Germinal center (tissue), 1 donor: ENCODE measurements around the gene HES7.
"Not testable (repeated sequence)": the region's sequence is repeated elsewhere in the genome, so short reads cannot be mapped to it uniquely, and the experiment has no call there.

Experiments
- DNase-seq: peaks from one replicate; pipeline ENCODE4 v3.0.0; 2012; ENCODE audit warnings: mixed read lengths, low spot score

HES7 gene

DNA sequence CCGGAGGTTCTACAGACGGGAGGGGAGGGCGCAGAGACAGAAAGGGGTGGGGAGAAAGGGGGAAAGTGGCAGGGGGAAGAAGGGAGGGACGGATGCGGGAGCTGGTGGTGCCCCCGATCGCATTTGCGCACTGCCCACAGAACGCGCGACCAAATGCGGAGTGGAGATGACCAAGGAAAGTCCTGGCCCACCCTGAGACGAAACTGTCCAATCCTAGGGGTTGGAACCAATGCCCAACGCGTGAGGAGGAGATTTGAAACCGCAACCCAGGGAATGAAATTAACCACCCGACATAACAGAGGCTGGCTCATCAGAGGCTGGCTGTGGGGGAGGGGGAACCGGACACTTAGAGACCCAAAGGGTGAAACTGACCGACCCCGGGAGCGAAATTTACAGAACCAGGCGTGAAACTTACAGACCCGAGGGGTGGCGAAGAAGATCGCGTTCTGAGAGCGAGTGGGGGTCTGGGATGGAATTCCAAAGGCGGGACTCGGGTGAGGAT, 1.4 kb downstream of the HES7 start:
- no peak for DNase-seq

DNA sequence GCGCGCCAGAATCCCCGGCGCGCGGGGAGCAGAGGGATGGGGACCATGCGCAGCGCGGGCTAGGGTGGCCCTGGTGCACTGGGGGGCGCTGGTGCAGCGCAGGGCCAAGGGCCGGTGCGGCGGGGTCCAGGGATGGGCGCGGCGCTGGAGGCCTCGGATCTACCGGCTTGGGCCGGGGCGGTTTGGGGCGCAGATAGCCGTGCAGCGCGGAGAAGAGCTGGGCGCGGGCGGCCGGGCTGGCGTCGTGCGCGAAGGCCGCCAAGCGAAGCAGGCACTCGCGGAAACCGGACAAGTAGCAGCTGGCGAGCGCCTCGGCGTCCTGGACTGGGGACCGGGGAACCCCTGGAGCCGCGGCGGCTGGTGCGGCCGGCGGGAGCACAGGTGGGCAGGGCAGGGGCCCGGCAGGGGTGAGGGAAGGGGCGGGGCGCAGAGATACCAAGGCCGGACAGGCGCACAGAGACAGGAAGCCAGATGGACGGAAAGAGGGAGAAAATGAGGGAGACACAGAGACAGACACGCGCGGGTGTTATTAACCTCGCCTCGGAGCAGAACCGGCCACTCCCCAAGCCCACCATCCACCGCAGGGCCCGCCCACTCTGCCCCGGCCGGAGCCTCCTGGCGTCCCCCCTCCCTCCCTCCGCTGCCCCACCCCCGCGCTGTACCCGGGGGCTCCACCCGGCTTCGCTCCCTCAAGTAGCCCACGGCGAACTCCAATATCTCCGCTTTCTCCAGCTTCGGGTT, 2.1 kb downstream of the HES7 start:
- DNase-seq = no peak

DNA sequence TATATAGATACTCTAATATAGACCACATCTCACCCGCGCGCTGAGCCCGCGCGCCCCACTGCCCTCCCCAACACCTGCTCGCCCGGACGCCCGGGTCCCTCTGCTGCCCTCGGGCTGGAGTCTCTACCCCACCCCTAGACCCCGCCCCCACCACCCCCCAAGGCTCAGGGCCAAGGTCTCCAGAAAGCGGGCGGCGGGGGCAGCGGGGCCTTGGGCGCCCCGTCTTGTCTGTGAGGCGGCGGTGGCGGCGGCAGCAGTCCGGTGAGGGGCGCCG, 2.6 kb downstream of the HES7 start:
- DNase-seq = no peak

DNA sequence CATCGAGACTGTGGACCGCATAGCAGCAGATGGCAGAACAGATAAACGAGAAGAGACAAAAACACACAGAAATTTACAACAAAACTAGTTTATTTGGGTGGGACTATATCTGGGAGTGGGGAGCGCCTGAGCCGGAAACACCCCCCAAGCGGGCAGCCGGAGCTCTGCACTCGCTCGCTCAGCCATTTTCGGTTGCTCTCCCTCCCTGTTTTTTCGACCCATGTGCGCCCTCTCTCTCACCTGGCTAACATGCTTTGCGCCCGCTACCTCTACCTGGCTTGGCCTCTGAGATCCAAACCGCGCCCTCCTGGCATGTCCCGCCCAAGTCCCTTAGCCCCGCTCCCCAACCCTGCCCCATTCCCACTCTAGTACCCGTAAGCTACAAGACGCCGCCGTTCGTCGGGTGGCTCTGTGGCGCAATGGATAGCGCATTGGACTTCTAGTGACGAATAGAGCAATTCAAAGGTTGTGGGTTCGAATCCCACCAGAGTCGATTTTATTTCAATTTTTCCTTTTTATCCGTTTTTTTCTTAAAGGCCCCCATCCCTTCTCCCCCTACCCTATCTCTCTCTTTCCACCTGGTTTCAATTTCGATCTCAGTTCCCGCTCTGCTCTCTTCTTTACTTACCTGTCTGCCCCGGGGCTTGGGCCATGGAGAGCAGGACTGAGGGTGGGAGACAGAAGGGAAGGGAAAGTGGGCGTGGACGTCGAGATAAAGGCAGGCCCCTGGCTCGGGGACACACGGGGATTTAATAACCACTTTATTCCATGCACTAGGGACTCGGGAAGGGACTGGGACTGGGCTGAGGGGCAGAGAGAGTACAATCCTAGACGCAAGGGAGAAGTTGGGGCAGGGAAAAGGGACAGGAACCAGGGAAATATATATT, 3.1 kb downstream of the HES7 start:
- no peak for DNase-seq

DNA sequence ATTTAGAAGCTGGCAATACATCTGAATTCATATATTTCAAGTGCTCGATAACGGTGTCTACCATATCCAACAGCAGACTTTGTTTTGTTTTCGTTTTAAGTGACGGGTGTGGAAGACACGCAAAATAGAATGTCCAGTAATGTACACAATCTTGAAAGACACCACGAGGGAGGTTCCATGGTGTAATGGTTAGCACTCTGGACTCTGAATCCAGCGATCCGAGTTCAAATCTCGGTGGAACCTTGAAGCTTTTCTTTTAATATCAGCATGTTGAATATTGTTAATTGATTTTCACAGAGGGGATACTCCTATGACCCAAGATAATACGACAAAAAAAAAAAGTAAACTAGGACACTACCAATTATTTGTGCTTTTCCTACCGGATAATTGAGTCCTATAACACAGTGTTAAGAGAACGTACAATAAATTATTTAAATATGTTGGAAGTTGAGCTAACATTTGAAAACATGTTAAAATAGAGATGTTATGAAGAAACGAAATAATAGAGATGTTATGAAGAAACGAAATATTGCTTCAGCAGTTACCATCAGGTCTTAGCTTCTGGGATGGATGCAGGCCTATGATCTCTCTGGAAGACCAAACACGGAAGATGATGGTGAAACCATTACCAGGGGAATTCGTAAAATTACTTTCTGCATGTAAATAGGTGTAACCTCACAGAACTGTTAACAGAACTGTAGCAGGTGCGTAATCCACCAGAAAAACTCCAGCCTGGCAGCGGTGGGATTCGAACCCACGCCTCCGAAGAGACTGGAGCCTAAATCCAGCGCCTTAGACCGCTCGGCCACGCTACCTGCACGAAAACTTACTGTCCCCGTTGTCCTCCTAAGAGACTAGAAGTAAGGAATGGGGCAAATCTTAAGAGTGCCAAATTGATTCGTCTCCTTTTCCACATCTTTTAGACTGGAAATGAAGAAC, 4.1 kb downstream of the HES7 start:
- DNase-seq = no peak

DNA sequence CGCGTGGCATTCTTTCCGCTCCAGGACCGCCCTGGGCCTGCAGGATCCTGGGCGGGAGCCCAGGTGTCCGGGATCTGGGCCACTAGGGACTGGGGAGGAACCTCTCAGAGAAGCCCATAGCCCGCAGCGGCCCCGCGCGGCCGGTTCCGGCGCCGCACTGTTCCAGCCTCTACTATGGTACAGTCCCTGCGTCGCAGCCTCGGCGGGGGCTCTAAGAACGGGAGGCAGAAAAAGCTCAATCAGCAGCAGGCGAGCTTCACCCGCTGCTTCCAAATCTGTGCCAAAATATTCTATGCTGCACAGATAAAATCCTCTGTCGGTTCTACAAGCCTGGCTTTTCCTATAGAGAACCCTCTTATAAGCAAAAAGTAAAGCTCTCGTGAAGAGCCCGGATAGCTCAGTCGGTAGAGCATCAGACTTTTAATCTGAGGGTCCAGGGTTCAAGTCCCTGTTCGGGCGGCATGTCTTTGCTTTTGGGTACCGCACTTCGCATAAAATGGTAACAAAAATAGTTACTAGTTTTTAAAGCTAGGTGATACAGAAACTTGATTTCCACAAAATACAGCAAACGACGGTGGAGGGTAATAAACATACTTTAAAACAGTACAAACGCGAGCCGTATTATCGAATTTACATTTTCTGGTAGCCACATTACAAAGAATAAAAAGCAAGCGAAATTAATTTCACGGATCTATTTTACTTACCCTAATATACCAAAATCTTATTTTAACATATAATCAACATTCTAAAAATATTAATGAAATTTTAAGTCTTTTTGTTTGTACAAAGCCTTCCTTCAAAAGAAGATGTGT, 4.9 kb downstream of the HES7 start:
- DNase-seq = peak; percentile 82

DNA sequence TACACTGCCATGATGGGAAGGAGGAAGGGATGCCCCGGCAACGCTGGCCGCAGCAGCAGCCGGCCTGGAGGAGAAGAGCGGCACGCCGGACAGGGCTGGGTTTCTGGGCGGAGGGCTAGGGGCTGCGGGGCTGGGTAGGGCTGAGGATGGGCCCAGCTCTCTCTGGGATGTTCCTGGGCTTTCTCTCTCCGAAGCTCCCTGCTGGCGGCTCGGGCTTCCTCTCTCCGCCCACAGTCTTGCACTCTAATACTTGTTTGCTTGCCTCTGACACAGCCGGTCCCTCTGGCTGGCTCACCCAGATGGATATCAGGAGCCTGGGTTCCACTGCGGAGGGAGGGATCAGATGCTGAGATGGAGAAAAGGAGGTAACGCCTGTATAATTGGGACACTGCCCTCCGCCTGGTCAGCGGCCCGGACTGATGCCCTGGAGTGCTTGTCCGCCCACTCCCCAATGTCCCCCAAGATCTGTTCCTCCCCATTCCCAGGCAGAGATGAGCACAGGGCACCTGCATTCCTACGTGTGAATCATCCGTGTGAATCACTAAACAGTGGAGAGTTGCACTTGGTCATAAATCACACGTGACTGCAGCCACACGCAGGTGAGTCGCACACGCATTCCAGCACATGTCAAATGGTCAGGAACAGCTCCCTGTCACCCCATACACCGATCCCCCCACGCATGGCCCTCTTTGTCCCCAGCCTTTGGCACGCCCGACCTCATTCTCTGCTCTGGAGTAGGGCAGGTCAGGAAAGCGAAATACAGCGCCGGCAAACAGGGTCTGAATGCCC, 5.7 kb downstream of the HES7 start, which contains the start of gene ALOXE3:
Gene ALOXE3, minus strand, starts transcription at position 535 of the 789 bp plus-strand sequence. Its CDS starts 524 bp downstream, at position 11.
- DNase-seq = no peak

DNA sequence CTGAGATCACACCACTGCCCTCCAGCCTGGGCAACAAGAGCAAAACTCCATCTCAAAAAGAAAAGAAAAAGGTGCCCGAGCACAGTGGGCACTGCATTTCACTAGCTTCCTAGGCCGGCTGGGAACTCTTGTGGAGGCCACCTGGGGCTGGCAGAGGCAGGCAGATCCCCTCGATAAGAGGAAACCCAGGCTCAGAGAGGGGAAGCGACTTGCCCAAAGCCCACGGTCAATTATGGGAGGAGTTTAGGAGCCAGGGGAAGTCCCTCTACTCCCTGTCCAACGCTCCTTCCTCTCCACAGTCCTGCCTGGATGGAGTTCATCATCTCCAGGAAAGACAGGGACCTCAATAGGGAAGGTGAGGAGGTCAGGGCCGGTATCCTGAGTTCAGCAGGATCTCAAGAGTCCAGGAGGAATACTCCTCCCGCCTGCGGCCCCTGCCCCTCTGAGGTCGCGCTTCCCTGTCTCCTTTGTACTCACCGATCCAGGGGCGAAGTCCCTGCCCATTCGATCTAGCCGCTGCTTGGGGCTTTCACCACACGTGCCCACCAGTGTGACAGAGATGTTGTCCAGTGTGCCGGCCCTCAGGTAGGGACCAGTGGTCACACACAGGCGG, 6.4 kb downstream of the HES7 start:
- no peak for DNase-seq

DNA sequence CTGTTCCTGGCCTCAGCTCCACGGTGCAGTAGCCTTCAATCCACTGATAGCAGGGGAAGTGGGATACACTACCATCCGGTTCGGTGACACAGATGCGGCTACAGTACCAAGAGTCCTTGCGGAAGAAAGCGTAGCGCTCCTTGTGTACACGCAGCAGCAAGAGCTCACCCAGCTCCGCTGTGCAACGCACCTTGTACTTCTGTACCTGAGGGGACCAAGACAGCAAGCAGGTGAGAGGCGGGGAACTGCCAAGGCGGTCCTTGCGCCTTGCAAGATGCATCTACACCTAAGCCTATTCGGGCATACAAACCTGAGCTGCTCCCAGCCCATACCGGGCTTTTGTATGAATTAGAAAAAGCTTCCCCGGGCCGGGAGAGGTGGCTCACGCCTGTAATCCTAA, 7.1 kb downstream of the HES7 start:
- no peak for DNase-seq

DNA sequence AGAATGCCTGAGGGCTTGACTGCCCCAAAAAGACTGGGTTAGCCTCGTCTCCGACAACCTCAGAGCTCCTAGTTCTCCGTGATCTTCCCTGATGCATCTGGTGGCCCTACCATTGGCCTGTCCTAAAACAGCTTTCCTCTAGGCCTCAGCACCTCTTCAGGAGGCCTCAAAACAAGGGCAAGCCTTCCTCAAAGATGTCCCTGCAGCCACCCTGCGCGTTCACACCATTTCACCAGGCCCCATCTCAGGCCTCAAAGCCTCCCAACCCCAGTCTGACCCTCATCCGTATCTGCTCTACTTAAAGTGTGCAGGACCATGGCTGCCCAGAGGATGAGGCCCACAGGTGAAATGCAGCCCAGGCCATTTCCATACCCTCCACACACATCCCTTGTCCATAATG, 13.0 kb downstream of the HES7 start:
- no peak for DNase-seq

DNA sequence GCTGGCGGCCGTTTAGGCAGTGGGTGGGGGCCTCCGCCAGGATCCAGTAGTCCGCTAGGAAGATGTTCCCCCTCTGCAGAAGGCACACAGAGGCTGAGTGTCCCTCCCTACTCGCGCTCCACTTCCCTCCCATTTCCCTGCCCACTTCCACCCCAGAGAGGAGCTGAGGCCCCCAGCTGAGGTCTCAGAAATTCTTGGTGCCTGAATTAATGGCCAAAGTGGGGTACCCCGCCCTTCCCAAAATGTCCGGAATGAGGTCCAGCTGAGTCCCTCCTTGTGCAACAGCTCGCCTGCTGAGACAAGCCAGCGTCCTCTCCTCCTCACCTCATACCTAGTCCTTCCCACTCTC, 13.5 kb downstream of the HES7 start:
- no peak for DNase-seq

DNA sequence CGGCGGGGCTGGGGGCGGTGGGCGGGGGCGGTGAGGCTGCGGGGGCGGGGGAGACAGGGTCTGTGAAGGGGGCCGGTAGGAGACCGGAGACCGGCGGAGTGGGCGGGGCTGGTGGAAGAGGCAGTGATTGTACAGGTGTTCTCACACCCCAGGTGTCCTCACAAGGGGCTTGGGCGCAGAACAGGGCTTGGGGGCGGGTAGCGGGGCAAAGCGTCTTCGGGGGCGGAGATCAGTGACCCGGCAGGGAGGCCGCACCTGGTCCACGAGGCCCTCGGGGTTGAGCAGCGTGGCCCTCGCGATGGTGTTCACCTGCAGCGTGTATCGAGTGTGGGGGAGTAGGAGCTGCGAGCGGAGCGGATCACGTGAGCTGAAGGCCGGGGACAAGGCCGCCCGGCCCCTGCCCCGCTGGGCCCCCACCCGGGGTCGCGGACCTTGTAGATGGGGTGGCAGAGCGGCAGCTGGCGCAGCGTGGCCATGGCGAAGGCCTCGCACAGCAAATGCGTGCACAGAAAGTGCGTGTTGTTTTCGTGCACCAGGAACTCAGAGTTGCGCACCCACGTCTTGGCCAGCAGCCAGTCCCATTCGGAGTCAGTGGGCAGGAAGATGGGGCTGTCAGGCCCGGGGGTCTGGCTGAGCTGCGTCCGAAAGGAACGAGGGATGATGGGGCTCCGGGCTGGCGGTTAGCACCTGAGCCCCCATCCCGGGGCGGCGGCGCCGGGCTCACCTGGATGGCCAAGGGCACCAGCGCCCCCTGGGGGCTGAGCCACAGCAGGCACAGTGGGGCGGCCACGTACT, 14.0 kb downstream of the HES7 start:
- DNase-seq = peak; percentile 84

DNA sequence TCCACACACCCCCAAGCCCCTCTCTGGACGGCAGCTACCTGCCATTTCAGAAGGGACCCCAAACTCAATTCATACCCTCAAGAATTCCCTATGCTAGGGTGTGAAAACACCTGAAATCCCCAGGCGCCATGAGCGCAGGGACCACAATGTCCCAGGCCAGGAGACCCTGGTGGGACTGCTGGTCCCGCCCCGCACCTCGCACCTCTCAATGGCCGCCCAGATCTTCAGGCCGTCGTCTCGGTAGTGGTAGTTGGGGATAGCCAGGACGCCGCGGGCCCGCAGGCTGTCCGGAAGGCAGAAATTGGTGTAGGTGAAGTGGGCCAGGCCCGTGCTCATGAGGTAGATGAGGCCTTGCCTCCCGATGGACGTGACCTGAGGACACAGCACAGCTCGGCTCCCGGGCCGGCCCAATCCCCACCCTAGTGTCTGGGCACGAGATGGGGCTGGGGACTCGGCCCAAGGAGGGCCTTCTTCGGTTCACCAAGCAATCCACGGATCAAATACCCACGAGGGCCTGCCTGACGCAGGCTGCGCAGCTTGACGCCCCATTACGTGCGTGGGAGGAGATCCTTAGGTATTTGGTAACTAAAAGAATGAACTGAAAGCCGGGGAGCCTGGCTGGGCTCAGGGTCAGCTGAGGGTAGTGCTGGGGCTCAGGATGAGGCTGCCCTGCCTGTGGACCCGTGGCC, 14.8 kb downstream of the HES7 start:
- no peak for DNase-seq

DNA sequence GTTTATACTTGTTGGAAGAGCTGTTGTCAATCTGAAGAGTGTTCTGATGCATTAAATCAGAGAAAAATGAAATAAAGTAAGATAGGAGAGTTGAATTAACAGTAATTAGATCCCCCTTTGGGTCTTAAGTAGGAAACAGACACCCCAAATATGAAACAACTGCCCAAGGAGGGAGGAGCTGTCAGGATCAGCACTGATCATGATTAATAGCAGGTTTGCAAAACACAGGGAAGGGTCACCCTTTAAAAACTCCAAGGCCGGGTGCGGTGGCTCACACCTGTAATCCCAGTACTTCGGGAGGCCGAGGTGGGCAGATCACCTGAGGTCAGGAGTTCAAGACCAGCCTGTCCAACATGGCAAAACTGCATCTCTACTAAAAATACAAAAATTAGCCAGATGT, 16.9 kb downstream of the HES7 start:
- DNase-seq = not testable (repeated sequence)

DNA sequence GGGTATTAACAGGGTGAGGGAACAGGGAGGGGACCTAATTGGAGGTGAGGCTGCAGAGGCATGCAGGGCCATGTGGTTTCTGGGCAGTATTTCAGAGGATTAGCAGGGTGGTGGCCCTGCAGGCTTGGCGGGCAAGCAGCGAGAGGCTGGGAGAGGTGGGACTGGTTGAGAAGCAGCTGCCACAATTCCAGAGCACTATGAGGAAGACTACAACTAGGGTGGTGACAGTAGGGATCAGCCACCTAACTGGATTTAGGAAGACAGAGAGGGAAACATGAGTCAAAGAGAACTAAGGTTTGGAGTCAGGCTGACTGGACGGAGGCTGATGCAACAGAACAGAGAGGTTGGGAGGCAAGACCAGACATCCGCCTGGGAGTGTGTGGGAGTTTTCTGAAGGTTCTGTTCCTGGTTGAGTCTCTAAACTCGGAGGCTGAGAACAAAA, 17.9 kb downstream of the HES7 start:
- DNase-seq = no peak

DNA sequence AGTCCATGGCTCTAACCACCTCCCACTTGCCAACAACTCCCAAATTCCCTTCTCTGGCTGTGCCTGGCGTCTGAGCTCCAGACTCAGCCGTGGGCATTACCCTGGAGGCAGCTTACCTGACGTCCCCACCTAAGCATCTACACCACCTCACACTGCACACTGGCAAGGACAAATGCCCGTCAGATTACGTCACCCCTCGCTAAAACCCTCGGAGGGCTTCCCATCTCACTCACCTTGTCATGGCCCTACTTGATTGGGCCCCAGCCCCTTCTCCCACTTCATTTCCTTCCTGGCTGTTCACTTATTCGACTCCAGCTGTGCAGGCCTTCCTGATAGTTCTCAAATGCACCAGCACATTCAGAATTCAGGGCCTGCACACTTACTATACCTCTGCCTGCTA, 19.0 kb downstream of the HES7 start:
- DNase-seq = no peak

DNA sequence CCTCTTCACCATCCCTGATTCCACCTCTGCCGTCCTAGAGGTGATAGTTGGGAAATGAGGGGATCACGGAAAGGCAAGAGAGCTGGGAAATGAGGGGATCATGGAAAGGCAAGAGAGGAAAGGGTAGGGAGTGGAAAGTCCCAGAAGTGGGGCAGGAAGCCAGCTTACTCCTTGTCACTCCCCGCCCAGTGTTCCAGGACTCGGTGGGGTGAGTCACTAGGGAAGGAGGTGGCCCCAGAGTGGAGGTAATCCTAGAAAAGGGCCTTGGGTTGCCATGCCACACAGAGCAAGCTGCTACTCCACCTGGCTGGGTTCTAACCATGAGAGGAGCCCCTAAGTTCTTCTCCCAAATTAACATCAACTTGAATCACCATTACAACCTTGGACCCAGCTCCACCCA, 20.4 kb downstream of the HES7 start:
- no peak for DNase-seq

DNA sequence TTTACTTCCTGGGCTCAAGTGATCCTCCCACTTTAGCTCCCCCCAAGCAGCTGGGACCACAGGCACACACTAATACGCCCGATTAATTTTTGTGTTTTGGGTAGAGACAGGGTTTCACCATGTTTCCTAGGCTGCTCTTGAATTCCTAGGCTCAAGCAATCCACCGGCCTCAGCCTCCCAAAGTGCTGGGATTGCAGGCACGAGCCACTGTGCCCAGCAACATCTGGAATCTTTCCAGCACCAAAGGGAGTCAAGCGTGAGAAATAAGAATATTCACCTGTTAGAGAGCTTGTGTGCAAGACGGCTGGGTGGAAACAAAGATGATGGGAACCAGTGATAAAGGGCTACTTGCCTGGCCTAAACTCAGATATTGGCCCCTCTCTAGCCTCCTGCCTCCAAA, 22.2 kb downstream of the HES7 start:
- no peak for DNase-seq

DNA sequence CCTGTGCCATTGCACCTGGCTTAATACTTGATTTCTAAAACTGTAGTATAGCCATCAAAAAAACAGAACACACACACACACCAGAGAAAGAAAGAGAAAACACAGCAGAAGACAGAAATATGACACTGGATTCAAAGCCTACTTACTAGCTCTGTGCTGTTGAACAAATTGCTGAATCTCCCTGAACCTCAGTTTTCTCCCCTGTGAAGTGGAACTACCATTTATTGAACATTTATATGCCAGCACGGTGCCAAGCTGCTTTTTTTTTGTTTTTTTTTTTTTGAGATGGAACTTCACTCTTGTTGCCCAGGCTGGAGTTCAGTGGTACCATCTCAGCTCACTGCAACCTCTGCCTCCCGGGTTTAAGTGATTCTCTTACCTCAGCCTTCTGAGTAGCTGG, 23.1 kb downstream of the HES7 start:
- DNase-seq = no peak
